Neural progenitor cell (in vitro differentiated cells): ENCODE measurements around the gene PARD6A. TPM values are rescaled to one million over a fixed set of nuclear protein-coding genes. Genes with fewer than 3 reads are reported as not detected.

Experiments used
- DNase-seq: peaks from one replicate; pipeline ENCODE4 v3.0.0-alpha.2; 2016; ENCODE audit warnings: low spot score
- H2AFZ ChIP-seq: fragments of 200-600 bp; sonication (generic); replicated peaks from 2 replicates; pipeline ENCODE4 v1.6.1; 2016; ENCODE audit warnings: antibody characterized with exemption
- H3F3A ChIP-seq: fragments of 200-600 bp; sonication (generic); 2 replicates; pipeline ENCODE4 v1.6.1; 2016; ENCODE audit warnings: antibody characterized with exemption, low read depth
- H3K27ac ChIP-seq: fragments of 200-600 bp; sonication (generic); 2 replicates; pipeline ENCODE4 v1.5.1; 2016; ENCODE audit warnings: mild to moderate bottlenecking
- H3K27me3 ChIP-seq: fragments of 200-600 bp; sonication (generic); 2 replicates; pipeline ENCODE4 v1.6.1; 2016; ENCODE audit warnings: mild to moderate bottlenecking, moderate library complexity
- H3K36me3 ChIP-seq: fragments of 200-600 bp; sonication (generic); 2 replicates; pipeline ENCODE4 v1.5.1; 2016
- H3K4me1 ChIP-seq: fragments of 200-600 bp; sonication (generic); 2 replicates; pipeline ENCODE4 v1.6.1; 2016; ENCODE audit warnings: mixed run types
- H3K4me2 ChIP-seq: fragments of 200-600 bp; sonication (generic); 2 replicates; pipeline ENCODE4 v1.6.1; 2016
- H3K4me3 ChIP-seq: fragments of 200-600 bp; sonication (generic); 2 replicates; pipeline ENCODE4 v1.5.1; 2016
- H3K79me2 ChIP-seq: fragments of 200-600 bp; sonication (generic); 2 replicates; pipeline ENCODE4 v1.6.1; 2016; ENCODE audit warnings: low read depth
- H3K9ac ChIP-seq: fragments of 200-600 bp; sonication (generic); 2 replicates; pipeline ENCODE4 v1.6.1; 2016
- H3K9me3 ChIP-seq: fragments of 200-600 bp; sonication (generic); 2 replicates; pipeline ENCODE4 v1.5.1; 2016; ENCODE audit warnings: low read depth
- H4K20me1 ChIP-seq: fragments of 200-600 bp; sonication (generic); 2 replicates; pipeline ENCODE4 v1.6.1; 2016; ENCODE audit warnings: low read depth
- H3K27ac Mint-ChIP-seq: 3 replicates; pipeline ENCODE4 v1.8.0; 2021; ENCODE audit warnings: mixed read lengths
- H3K27me3 Mint-ChIP-seq: 2 replicates; pipeline ENCODE4 v1.8.0; 2022; ENCODE audit warnings: low read depth, mild to moderate bottlenecking, inconsistent platforms, moderate library complexity, mixed read lengths; ENCODE audit not compliant: insufficient read depth
- H3K36me3 Mint-ChIP-seq: 3 replicates; pipeline ENCODE4 v1.8.0; 2021; ENCODE audit warnings: mixed read lengths
- H3K4me1 Mint-ChIP-seq: 3 replicates; pipeline ENCODE4 v1.8.0; 2021; ENCODE audit warnings: mixed read lengths
- H3K4me3 Mint-ChIP-seq: 3 replicates; pipeline ENCODE4 v1.8.0; 2021; ENCODE audit warnings: mild to moderate bottlenecking, moderate library complexity, mixed read lengths
- H3K9me3 Mint-ChIP-seq: 3 replicates; pipeline ENCODE4 v1.8.0; 2020; ENCODE audit warnings: mixed read lengths
- EZH2 ChIP-seq: fragments of 200-600 bp; sonication (generic); IDR thresholded peaks from 2 replicates; pipeline ENCODE4 v1.6.1; 2017; ENCODE audit warnings: antibody characterized with exemption, mild to moderate bottlenecking, moderate library complexity
- EZH2phosphoT487 ChIP-seq: fragments of 200-600 bp; sonication (generic); IDR thresholded peaks from 2 replicates; pipeline ENCODE4 v1.6.1; 2017; ENCODE audit warnings: antibody characterized with exemption
- total RNA-seq: library from RNA; depleted of rRNA; stranded (reverse); fragments of >200 nt; gene quantifications from 2 replicates; pipeline ENCODE4 v1.2.3, GENCODE V29; 2015; ENCODE audit warnings: low replicate concordance
- TF ChIP-seq, protein P1 (sequence below): fragments of 200-600 bp; sonication (generic); IDR thresholded peaks from 2 replicates; pipeline ENCODE4 v1.5.1; 2017; ENCODE audit warnings: antibody characterized with exemption, mild to moderate bottlenecking

PARD6A gene
- total RNA-seq, 1 donor from 2014 or later = 2.7 TPM

GRCh38 chr16:67663151-67663876, 2.6 kb downstream of the PARD6A start:
- no peak overlapping the region for H3K4me3 ChIP-seq
- H3K4me1 ChIP-seq = peaks cover 22% of the 10 kb centered on the region
- peaks cover 8% of the 10 kb centered on the region for H3K79me2 ChIP-seq
- peaks cover 67% of the 10 kb centered on the region for H4K20me1 ChIP-seq
- H3K4me2 ChIP-seq = no peak overlapping the region
- Mint-ChIP-seq H3K36me3 (peaks cover 10% of the 10 kb centered on the region), H3K4me3 (peak overlapping the region; percentile 55), H3K27me3 (peaks cover 3% of the 10 kb centered on the region), H3K4me1 (peaks cover 27% of the 10 kb centered on the region), H3K27ac (no peak overlapping the region), H3K9me3 (no peaks in the 10 kb centered on the region)
- H3F3A ChIP-seq = peaks cover 33% of the 10 kb centered on the region
- TF ChIP-seq EZH2phosphoT487 = no peak
- TF ChIP-seq, protein P1, sequence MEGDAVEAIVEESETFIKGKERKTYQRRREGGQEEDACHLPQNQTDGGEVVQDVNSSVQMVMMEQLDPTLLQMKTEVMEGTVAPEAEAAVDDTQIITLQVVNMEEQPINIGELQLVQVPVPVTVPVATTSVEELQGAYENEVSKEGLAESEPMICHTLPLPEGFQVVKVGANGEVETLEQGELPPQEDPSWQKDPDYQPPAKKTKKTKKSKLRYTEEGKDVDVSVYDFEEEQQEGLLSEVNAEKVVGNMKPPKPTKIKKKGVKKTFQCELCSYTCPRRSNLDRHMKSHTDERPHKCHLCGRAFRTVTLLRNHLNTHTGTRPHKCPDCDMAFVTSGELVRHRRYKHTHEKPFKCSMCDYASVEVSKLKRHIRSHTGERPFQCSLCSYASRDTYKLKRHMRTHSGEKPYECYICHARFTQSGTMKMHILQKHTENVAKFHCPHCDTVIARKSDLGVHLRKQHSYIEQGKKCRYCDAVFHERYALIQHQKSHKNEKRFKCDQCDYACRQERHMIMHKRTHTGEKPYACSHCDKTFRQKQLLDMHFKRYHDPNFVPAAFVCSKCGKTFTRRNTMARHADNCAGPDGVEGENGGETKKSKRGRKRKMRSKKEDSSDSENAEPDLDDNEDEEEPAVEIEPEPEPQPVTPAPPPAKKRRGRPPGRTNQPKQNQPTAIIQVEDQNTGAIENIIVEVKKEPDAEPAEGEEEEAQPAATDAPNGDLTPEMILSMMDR = peak; percentile 47
- no peak overlapping the region for H2AFZ ChIP-seq
- H3K27ac ChIP-seq = no peak overlapping the region
- no peaks in the 10 kb centered on the region for H3K9me3 ChIP-seq
- no peaks in the 10 kb centered on the region for H3K36me3 ChIP-seq
- H3K9ac ChIP-seq = no peak overlapping the region
- DNase-seq = peak; percentile 55
- peaks cover 8% of the 10 kb centered on the region for H3K27me3 ChIP-seq

- Histone ChIP-seq H3K4me1 (peaks cover 22% of the 10 kb centered on the region), H3K27ac (no peak overlapping the region), H3K27me3 (peaks cover 8% of the 10 kb centered on the region), H3F3A (peaks cover 38% of the 10 kb centered on the region), H3K79me2 (peaks cover 6% of the 10 kb centered on the region), H3K9ac (no peak overlapping the region), H3K4me3 (no peak overlapping the region), H3K9me3 (no peaks in the 10 kb centered on the region), H3K4me2 (no peak overlapping the region), H3K36me3 (no peaks in the 10 kb centered on the region), H2AFZ (no peak overlapping the region), H4K20me1 (peaks cover 64% of the 10 kb centered on the region)
- Mint-ChIP-seq H3K9me3 (no peaks in the 10 kb centered on the region), H3K27me3 (peaks cover 4% of the 10 kb centered on the region), H3K27ac (no peak overlapping the region), H3K4me1 (peaks cover 31% of the 10 kb centered on the region), H3K4me3 (peak overlapping the region; percentile 69), H3K36me3 (peaks cover 10% of the 10 kb centered on the region)
- no peak for DNase-seq
- TF ChIP-seq EZH2phosphoT487 (no peak), EZH2 (no peak)
- TF ChIP-seq, protein P1 = no peak
Observed at GRCh38 chr16:67663877-67664222, 3.1 kb downstream of the PARD6A start.

DNA sequence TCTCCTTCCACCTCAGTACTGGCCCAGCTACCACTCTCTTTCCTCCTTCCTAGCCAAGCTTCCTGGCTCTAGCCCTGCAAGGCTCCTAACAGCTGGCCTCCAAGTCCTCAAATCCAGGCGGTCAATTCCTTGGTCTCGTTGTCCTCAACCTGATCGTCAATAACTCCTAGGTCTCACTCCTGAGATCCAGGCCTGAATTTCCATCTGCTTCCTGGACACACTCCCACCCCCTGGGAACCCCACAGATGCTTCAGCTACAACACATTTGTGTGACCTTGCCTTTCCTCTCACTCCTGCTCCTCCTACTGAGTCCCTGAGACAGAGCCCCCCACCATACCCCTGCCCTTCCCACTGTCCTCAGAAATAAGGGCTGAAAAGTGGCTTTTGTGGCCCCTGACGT, 3.5 kb downstream of the PARD6A start:
- H3K27ac Mint-ChIP-seq = peak overlapping the region; percentile 7

More for the DNA sequence above, 3.5 kb downstream of the PARD6A start:
- H3K27me3 Mint-ChIP-seq = peaks cover 4% of the 10 kb centered on the region
- Histone ChIP-seq H3K9ac (no peak overlapping the region), H3K27ac (no peak overlapping the region), H4K20me1 (peaks cover 60% of the 10 kb centered on the region), H3K27me3 (peaks cover 8% of the 10 kb centered on the region), H3K4me2 (no peak overlapping the region), H3K4me1 (peaks cover 20% of the 10 kb centered on the region), H3K79me2 (peaks cover 2% of the 10 kb centered on the region), H3K4me3 (no peak overlapping the region), H2AFZ (no peak overlapping the region), H3K9me3 (no peaks in the 10 kb centered on the region), H3F3A (peaks cover 38% of the 10 kb centered on the region), H3K36me3 (no peaks in the 10 kb centered on the region)
- peak overlapping the region; percentile 69 for H3K4me3 Mint-ChIP-seq
- H3K36me3 Mint-ChIP-seq = peaks cover 10% of the 10 kb centered on the region
- H3K4me1 Mint-ChIP-seq = peaks cover 32% of the 10 kb centered on the region
- no peaks in the 10 kb centered on the region for H3K9me3 Mint-ChIP-seq
- no peak for DNase-seq
- no peak for TF ChIP-seq EZH2phosphoT487
- TF ChIP-seq, protein P1 = no peak
